ENCODE results near the gene PPP2R2C. TPM values are rescaled to one million over a fixed set of nuclear protein-coding genes. Genes with fewer than 3 reads are reported as not detected.

The PPP2R2C gene
- total RNA-seq, 1 donor from 2014 or later, result 0.34 TPM

DNA sequence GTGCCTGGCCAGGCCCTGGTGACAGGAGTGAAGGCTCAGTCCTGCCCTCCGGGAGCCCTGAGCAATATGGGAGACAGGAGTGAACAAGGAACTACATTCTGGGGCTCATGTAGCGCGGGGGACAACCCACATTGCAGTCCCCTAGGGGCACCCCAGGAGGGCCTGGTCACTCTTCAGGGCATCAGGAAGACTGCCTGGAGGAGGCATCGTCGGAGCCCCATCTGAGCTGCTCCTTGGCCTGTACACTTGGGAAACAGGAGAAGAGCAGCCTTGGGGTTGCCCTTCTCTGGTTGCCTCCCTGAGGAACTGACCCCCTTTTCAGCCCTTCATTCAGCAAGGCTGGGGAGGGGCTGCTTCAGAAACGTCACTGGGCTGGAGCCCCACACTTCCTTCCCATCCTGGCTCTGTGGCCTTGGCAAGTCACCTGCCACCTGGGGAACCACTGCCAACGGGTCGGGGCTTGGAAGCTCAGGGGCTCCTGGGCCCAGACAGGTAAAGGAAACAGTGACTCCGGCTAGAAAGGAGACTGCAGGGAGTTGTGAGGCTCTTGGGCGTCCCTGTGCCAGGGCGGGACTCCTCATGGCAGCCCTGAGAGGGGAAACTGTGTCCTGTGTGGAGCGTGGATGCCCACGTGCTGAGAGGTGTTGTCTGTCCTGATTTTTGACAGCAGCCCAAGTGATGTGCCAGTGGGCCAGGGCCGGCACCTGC, 192.7 kb downstream of the PPP2R2C start:
- no peak for DNase-seq

DNA sequence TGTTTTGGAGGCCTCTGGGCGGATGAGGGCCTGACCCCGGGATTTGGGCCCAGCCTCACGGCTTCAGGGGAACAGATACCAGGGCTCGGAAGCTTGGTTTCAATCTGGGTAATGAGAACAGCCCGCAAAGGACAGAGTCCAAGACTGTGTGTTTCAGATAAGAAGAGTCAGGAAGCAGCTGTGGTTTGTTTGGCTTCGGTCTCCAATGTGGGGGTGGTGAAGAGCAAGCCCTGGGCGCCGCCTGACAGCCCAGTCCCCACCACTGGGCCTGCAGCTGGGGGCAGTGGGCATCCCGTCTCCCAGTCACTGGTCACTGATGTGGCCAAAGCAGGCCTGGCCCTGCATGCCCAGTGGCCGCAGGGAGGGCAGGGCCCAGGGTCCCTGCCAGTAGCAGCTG, 193.6 kb downstream of the PPP2R2C start:
- DNase-seq, result peak; percentile 96

DNA sequence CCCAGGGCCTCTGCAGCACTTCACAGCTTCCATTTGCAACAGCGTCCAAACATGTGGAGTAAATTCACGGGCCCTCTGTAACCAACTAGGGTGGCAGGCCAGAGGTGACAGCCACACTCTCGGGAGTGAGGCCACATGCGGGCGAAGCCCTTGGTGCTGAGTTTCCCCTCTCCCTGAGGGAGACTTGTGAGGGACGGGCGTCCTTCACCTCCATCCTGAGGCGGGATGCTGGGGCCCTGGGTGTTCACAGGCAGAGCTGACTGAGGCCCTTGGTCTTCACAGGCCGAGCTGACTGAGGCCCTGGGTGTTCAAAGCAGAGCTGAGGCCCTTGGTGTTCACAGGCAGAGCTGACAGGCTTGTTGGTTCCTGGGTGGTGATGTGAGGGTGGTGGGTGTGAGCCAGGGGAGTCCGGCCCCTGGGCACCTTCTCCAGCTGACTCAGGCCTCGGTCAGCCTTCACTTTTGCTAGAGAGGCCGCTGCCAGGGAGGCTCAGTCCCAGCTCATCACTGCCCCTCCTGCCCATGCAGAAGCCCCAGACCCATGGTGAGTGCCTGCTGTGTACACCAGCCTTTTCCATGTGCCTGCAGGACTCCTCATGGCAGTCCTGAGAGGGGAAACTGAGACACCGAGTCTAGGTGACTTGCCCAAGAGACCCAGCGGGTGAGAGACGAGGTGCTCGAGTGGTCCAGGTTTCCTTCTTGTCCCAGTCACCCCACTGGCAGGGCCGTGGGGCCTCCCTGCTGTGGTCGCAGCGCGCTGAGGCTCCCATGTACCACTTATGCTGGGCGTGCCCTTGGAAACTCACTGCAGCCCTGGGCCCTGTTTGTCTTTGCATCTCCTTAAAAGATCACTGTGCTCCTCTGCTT, 194.2 kb downstream of the PPP2R2C start:
- DNase-seq, result no peak

DNA sequence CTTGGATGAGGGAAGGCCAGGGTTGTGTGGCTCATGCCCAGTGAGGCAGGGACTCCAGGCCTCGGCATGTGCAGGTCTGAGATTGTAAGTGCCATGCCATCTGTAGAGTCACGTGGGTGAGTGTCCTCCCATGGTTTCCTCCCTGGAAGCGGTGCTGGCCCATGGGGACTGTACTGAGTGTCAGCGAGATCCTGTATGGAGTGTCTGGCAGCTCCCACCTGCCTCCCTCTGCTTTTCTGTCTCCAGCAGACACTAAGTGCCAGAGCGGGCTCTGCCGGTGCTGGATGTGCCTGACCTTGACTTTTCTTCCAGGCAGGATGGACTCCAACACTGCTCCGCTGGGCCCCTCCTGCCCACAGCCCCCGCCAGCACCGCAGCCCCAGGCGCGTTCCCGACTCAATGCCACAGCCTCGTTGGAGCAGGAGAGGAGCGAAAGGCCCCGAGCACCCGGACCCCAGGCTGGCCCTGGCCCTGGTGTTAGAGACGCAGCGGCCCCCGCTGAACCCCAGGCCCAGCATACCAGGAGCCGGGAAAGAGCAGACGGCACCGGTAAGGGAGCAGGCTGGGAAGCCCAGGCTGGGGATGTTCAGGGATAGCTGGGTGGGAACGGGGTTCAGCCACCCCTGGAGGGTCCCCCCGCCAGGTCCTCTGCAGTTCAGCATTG, 195.1 kb downstream of the PPP2R2C start:
- peak; percentile 35 for DNase-seq

DNA sequence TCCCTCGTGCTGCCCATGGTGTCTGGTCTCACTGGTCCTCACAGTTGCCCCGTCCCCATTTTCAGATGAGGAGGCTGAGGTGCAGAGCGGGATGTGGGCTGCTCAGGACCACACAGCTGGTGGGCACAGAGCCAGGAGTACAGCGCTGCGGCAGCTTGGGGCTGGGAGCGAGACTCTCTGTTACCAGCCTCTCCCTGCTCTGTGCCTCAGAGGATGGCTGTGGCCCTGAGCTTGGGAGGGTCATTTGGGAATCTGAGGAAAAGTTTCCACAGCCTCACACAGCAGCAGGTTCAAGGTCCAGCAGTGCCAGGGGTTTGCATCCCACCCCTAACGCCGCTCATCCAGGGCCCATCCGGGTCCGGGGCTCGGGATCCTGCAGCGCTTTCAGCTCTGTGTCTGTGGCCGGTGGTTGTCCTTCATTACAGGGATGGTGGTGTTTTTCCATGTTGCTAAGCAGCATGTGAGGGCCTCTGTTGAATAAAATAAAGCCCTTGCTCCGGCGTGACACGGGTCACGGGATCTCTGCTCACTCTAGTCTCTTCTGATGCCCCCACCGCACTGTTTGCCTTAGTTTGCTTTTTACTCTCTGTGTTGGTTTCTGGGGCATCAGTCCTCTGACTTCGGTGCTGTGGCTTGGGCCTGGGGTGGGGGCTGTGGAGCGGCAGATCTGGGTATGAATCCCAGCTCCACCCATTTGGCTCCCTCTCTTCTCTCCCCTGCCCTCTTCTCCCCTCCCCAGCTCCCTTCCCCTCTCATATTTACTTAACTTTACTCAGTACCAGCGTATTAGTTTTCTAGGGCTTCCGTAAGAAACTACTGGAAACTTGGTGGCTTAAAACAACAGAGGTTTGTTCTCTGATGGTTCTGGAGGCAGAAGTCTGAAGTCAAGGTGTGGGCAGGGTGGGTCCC, 196.3 kb downstream of the PPP2R2C start:
- no peak for DNase-seq

DNA sequence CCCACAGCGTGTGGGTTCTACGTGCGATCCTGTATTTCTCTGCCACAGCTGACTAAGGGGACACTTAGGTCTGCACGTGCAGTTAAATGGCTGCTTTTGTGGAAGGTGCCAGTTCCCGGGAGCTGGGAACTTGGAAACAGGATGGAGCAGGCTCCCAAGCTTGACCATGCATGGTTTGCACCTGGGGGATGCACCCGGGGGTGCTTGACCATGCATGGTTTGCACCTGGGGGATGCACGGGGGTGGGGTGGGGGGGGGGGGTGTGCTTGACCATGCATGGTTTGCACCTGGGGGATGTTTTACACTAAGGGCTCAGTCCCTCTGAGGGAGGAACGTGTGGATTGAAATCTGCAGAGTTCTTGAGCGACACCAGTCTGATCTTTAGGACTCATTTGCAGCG, 197.1 kb downstream of the PPP2R2C start:
- DNase-seq, result no peak

DNA sequence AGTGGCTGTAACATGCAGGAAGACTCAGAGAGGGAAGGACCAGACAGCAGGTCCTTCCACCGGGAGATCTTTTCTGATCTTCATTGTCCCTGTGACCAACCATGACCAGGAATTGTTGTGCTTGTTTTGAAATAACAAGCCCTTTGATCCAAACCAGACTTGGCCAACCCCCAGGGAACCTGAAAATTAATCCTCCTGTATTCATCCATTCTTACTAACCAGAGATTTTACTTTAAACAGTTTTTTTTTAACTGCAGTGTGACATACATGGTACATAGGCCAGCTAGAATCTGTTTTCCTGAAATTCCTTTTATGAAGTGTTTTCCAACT, 198.8 kb downstream of the PPP2R2C start:
- no peak for DNase-seq

DNA sequence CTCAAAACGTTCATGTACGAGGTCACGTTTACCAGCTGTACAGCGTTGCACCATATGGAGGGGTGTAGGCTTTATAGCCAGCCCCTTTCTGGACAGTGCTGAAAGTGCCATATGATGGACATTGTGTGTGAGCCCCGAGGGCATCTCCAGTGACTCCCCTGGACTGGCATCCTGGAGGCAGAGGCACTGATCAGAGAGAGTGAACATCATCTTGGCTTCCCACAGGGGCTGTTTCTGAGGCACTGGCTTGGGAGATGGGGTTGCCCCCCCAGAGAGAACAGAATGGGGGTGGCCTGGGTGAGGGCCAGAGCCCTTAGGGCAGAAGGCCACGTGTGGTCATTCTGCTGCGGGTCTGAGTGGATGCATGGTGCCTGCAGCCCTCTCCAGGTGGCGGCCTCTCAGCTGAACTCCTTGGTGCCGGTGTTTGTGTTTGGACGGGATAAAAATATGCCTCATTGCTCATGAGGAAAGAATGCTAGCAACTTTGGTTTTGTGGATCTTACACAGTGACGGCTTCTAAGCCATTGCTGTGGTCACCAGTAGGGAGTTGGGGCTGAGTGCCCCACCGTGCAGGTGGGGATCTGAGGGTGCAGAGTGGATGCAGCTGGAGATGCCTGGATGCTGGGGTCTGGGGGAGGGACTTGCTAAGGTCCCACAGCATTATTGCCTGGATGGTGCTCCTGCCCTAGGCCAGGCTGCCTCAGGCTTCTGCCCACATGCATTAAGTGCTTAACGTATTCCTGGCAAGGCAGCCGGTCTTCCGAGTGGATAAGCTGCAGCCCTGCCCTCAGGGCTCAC, 199.4 kb downstream of the PPP2R2C start:
- peak; percentile 81 for DNase-seq

DNA sequence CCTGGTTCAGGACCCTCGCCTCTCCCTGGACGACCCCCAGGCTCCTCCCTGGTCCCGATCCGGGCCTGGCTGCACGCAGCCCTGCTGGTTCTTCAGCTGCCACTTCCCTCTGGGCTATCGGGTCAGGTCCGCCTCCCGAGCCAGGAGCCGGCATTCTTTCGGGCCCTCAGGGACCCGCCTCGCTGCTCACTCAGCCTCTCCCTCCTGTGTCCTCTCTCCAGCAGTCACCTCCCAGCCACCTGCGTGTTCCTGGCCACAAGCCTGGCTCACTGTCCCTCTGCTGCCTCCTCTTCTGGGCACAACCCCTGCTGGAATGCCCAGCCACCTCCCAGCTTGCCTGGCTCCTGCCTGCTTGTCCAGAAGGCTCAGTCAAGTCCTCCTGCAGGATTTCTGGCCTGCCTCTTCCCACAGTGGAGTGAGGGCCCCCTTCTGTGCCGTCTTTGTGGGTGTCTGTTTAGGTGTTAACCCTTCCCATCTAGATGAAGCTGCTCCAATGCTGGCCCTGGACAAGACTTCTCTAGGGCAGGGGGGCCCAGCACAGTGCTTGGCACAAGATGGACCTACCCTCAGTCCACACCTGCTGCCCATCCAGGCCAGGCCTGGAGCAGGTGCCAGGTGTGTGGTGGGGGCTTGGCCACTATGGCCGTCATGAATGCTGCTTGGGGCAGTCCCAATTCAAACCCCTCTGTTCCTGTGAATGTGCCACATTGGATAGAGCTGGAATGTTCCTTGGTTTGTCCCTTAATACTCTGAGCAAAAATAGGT, 200.5 kb downstream of the PPP2R2C start:
- DNase-seq, result no peak

DNA sequence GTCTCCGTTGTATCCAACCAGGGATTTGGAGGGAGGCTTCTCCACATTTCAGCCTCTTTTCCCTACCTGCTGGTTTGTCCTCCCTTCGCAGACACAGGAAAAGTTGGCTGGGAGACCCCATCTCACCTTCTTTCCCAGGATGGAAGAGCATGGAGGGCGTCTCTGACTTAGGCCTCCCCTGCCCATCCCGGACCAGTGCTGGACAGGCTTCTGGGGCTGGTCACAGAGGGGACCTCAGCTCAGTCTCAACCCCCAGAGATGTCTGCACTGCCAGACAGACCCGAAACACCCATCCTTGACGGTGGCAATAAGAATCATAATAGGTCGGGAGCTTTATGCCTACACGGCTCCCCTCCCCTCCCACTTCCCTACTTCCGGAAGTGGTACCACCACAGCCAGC, 201.2 kb downstream of the PPP2R2C start:
- DNase-seq, result no peak

DNA sequence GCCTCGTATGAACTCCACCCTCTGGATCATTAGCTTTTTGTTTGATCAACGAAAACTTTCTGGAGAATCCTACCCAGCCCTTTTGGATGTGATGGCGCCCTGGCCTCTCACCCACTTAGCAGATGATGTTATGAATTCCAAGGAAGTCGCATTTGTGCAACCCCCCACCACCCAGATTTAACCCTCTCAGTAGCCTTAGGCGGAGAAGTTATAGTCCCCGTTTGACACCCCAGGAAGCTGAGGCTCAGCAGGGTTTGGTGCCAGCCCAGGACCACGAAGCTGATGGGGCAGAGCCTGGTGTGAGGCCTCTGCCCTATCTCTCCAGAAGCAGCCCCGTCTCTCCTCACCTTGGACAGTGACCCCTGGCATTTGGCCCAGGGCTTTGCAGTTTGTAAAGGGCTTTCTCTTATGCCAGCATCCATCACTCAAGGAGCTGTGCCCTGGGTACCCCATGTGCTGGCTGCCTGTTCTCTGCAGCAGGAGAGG, 201.7 kb downstream of the PPP2R2C start:
- peak; percentile 36 for DNase-seq

Other genes with a start within 250 kb of the PPP2R2C start
- gene WFS1, start 202.8 kb downstream of the PPP2R2C start, total RNA-seq, result 74.7 and 116 TPM in 2 replicates
- 12.3 and 22.7 TPM in 2 replicates for gene MAN2B2, start 102.6 kb upstream of the PPP2R2C start, total RNA-seq
- 88.2 and 147 TPM in 2 replicates for gene MRFAP1, start 168.1 kb upstream of the PPP2R2C start, total RNA-seq
- not detected in 2 replicates for gene S100P, start 221.3 kb upstream of the PPP2R2C start, total RNA-seq
- gene MRFAP1L1, start 237.3 kb upstream of the PPP2R2C start, total RNA-seq, result 62.2 and 68.9 TPM in 2 replicates
- gene BLOC1S4, start 243.6 kb upstream of the PPP2R2C start, total RNA-seq, result 13.7 and 17.0 TPM in 2 replicates

All from dermis blood vessel endothelial cell (primary cell).